ENCODE results near the gene PDE12. TPM values are rescaled to one million over a fixed set of nuclear protein-coding genes. Genes with fewer than 3 reads are reported as not detected.

PDE12 gene
- total and polyA plus RNA-seq, 2 of the 13 experiments (the other 11 are each of a cell fraction or from before 2014, with no cell fraction given), result 9.0 to 17.8 TPM

GRCh38 chr3:57544181-57545125 lies 11.6 kb upstream of the PDE12 start, which contains the start of gene DNAH12:
DNAH12 (minus strand) TSS chr3:57544344; CDS start chr3:57542870, 1,474 bp downstream.
- peak within 1 kb of the TSS in 2 of 3 experiments; percentile 36 to 37; a peak in 4 of 6 replicates for H3K4me3 ChIP-seq (replicated peaks in 1 of 3; ENCODE audit: insufficient read depth in 1 of 3, low read depth in 2 of 3, low read length in 3 of 3)
- peak; percentile 91 for ATAC-seq
- no peaks in the 10 kb centered on the region for H3K36me3 ChIP-seq (replicated peaks in 1 of 2; ENCODE audit: control insufficient read depth in 1 of 2, insufficient read depth in 2 of 2, low read length in 2 of 2)
- H3K79me2 ChIP-seq (ENCODE audit: insufficient read depth, low read length), result no peaks in the 10 kb centered on the region
- peak; percentile 64 for DNase-seq (ENCODE audit: low spot score)
- in situ Hi-C loops (cut with HindIII; ENCODE audit: extremely low pct_ligation_motif_present, low pct_unique_long_range_greater_than_20kb) (no loop called here), intact Hi-C loops (cut with micrococcal nuclease; ENCODE audit: unreplicated experiment) (no loop called here)
- 7% methylated on average over 18 of the region's 20 CpGs for WGBS (ENCODE audit: low lambda C conversion rate)
- no peaks in the 10 kb centered on the region for H4K20me1 ChIP-seq (ENCODE audit: insufficient read depth, low read length)
- H3K4me2 ChIP-seq (ENCODE audit: low read depth, low read length), result peak within 1 kb of the TSS; percentile 70
- H2AFZ ChIP-seq (ENCODE audit: low read length), result no peak within 1 kb of the TSS
- peaks cover 29% of the 10 kb centered on the region for H3K4me1 ChIP-seq (ENCODE audit: insufficient read depth, low read length)
- FAIRE-seq, result no peak
- H3K9ac ChIP-seq (ENCODE audit: insufficient read depth, low read depth, low read length), result peak within 1 kb of the TSS; percentile 16; the same call in 1 of the 2 replicates
- no peak within 1 kb of the TSS for H3K27ac ChIP-seq (ENCODE audit: extremely low read length, insufficient read depth, low read length)
- H3K27me3 ChIP-seq (ENCODE audit: control insufficient read depth in 1 of 2, insufficient read depth in 2 of 2, low read length in 2 of 2), result no peaks in the 10 kb centered on the region
- ChIA-PET POLR2A (interaction anchor here (1.5 kb wide), 1 partner anchor 11 kb away, joined by 9 read pairs; the partner anchor contains the start of gene PDE12), CTCF (ENCODE audit: low intra/inter-chr PET ratio, low total read pairs) (no interaction called here)
- H3K9me3 ChIP-seq (ENCODE audit: low read length), result no peaks in the 10 kb centered on the region
- no TSS peak for BruUV-seq (replicated peaks)
- TF ChIP-seq RFX1 (IDR thresholded peaks at IDR 0.05), result peak; percentile 81
- peak; percentile 18; the same call in 1 of the 2 replicates for TF ChIP-seq RXRB (CRISPR knock-in tag; IDR thresholded peaks at IDR 0.05; ENCODE audit: borderline replicate concordance)
- TF ChIP-seq ZSCAN20 (CRISPR knock-in tag; IDR thresholded peaks at IDR 0.05; ENCODE audit: borderline replicate concordance), result peak; percentile 92; the same call in 1 of the 2 replicates
- TF ChIP-seq NBN (conservative IDR thresholded peaks at IDR 0.05), result no peak
- TF ChIP-seq MAFK (conservative IDR thresholded peaks at IDR 0.05 in 1 of 2, IDR thresholded peaks at IDR 0.05 in 1 of 2; ENCODE audit: low read length in 2 of 2), result peak; percentile 50 to 71; a peak in 2 of 4 replicates
- TF ChIP-seq KDM2A (CRISPR knock-in tag; IDR thresholded peaks at IDR 0.05; ENCODE audit: borderline replicate concordance, low read depth), result peak; percentile 47; the same call in 1 of the 2 replicates
- peak; percentile 16; the same call in 1 of the 2 replicates for TF ChIP-seq PATZ1 (CRISPR knock-in tag; IDR thresholded peaks at IDR 0.05)
- TF ChIP-seq RFX3 (CRISPR knock-in tag; IDR thresholded peaks at IDR 0.05), result peak; percentile 84
- TF ChIP-seq TFAP4 (IDR thresholded peaks at IDR 0.05; ENCODE audit: borderline replicate concordance, low read depth), result peak; percentile 92
- peak; percentile 62; the same call in 1 of the 2 replicates for TF ChIP-seq ARID4A (CRISPR knock-in tag; IDR thresholded peaks at IDR 0.05; ENCODE audit: borderline replicate concordance)
- TF ChIP-seq NR2C2 (CRISPR knock-in tag; IDR thresholded peaks at IDR 0.05; ENCODE audit: borderline replicate concordance), result no peak
- TF ChIP-seq ZNF44 (CRISPR knock-in tag; IDR thresholded peaks at IDR 0.05), result 0 out of 2 replicates have a peak, but pooled peaks have one; percentile 49
- TF ChIP-seq, protein P1, sequence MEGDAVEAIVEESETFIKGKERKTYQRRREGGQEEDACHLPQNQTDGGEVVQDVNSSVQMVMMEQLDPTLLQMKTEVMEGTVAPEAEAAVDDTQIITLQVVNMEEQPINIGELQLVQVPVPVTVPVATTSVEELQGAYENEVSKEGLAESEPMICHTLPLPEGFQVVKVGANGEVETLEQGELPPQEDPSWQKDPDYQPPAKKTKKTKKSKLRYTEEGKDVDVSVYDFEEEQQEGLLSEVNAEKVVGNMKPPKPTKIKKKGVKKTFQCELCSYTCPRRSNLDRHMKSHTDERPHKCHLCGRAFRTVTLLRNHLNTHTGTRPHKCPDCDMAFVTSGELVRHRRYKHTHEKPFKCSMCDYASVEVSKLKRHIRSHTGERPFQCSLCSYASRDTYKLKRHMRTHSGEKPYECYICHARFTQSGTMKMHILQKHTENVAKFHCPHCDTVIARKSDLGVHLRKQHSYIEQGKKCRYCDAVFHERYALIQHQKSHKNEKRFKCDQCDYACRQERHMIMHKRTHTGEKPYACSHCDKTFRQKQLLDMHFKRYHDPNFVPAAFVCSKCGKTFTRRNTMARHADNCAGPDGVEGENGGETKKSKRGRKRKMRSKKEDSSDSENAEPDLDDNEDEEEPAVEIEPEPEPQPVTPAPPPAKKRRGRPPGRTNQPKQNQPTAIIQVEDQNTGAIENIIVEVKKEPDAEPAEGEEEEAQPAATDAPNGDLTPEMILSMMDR (CRISPR knock-in tag; IDR thresholded peaks at IDR 0.05), result 0 out of 2 replicates have a peak, but pooled peaks have one; percentile 13

Data from HepG2 (cell line).